Skeletal muscle satellite cell (primary cell): ENCODE data around the gene SPEG.

Source experiments
- H3K27me3 ChIP-seq: 2 replicates; pipeline ENCODE4 v1.7.0; 2013; ENCODE audit warnings: low read length; ENCODE audit not compliant: control insufficient read depth, insufficient read depth
- H3K36me3 ChIP-seq: 2 replicates; pipeline ENCODE4 v1.7.0; 2013; ENCODE audit warnings: mild to moderate bottlenecking, control low read depth, low read length; ENCODE audit not compliant: insufficient read depth
- H3K4me1 ChIP-seq: 2 replicates; pipeline ENCODE4 v1.7.0; 2013; ENCODE audit warnings: low read length; ENCODE audit not compliant: control insufficient read depth, insufficient read depth
- H3K4me2 ChIP-seq: 2 replicates; pipeline ENCODE4 v1.7.0; 2013; ENCODE audit warnings: mild to moderate bottlenecking, low read length
- H3K4me3 ChIP-seq: 2 replicates; pipeline ENCODE4 v1.7.0; 2013; ENCODE audit warnings: low read length
- H3K9ac ChIP-seq: 2 replicates; pipeline ENCODE4 v1.7.0; 2013; ENCODE audit warnings: mild to moderate bottlenecking, low read depth, low read length, moderate library complexity
- H3K9me3 ChIP-seq: replicated peaks from 2 replicates; pipeline ENCODE4 v1.7.0; 2013; ENCODE audit warnings: mild to moderate bottlenecking, control low read depth, low read length

Gene SPEG

DNA sequence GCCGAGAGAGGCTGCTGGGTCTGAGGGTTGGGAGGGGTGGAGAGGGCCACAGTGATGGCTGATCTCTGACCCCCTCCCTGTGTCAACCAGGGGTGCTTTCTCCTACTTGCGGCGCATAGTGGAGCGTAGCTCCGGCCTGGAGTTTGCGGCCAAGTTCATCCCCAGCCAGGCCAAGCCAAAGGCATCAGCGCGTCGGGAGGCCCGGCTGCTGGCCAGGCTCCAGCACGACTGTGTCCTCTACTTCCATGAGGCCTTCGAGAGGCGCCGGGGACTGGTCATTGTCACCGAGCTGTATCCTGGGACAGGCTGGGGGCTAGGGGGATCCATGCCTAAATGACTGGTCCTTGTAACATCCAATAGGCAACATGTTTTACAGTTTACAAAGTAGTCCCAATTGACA is 43.2 kb downstream of the SPEG start:
- H3K9me3 ChIP-seq = no peaks in the 10 kb centered on the region
- peaks cover 4% of the 10 kb centered on the region for H3K36me3 ChIP-seq
- H3K9ac ChIP-seq = no peak overlapping the region

DNA sequence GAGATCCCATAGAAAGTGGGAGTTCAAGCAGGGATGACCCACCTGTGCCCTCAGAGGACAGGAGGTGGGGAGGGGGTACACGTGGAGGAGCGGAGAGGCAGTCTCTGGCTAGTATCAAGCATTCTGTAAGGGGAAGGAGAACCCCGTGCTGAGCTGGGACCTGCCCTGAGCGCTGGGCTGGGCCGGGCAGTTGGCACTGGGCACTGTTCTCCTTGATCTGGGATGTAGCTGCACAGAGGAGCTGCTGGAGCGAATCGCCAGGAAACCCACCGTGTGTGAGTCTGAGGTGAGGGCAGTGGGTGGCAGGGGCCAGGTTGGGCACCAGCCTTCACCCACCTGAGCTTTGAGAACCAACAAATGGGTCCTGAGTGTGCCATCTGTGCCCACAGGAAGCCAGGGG is 44.3 kb downstream of the SPEG start:
- no peaks in the 10 kb centered on the region for H3K9me3 ChIP-seq
- H3K9ac ChIP-seq = no peak overlapping the region
- H3K4me2 ChIP-seq = no peak overlapping the region
- H3K36me3 ChIP-seq = peaks cover 4% of the 10 kb centered on the region
- peaks cover 3% of the 10 kb centered on the region for H3K27me3 ChIP-seq
- no peaks in the 10 kb centered on the region for H3K4me1 ChIP-seq
- no peak overlapping the region for H3K4me3 ChIP-seq

More for the DNA sequence above, 43.2 kb downstream of the SPEG start:
- no peaks in the 10 kb centered on the region for H3K27me3 ChIP-seq
- H3K4me3 ChIP-seq = no peak overlapping the region
- no peak overlapping the region for H3K4me2 ChIP-seq
- no peaks in the 10 kb centered on the region for H3K4me1 ChIP-seq

DNA sequence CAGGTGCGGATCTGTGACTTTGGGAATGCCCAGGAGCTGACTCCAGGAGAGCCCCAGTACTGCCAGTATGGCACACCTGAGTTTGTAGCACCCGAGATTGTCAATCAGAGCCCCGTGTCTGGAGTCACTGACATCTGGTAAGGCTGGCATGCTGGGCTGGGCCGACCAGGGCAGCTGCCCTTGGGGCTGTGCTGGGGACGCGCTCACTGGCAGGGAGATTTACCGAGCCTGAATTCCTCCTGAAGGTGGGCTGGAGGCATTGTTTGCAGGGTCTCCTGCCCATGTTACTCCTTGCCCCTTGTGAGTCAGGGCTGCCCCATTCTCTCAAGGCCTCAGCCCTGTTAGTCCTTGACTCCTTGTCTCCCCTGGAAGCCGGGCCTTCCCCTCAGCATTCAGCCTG is 45.4 kb downstream of the SPEG start:
- Histone ChIP-seq H3K36me3 (peaks cover 4% of the 10 kb centered on the region), H3K4me1 (peaks cover 9% of the 10 kb centered on the region), H3K27me3 (peaks cover 13% of the 10 kb centered on the region), H3K9ac (no peak overlapping the region), H3K9me3 (no peaks in the 10 kb centered on the region), H3K4me2 (no peak overlapping the region), H3K4me3 (no peak overlapping the region)

DNA sequence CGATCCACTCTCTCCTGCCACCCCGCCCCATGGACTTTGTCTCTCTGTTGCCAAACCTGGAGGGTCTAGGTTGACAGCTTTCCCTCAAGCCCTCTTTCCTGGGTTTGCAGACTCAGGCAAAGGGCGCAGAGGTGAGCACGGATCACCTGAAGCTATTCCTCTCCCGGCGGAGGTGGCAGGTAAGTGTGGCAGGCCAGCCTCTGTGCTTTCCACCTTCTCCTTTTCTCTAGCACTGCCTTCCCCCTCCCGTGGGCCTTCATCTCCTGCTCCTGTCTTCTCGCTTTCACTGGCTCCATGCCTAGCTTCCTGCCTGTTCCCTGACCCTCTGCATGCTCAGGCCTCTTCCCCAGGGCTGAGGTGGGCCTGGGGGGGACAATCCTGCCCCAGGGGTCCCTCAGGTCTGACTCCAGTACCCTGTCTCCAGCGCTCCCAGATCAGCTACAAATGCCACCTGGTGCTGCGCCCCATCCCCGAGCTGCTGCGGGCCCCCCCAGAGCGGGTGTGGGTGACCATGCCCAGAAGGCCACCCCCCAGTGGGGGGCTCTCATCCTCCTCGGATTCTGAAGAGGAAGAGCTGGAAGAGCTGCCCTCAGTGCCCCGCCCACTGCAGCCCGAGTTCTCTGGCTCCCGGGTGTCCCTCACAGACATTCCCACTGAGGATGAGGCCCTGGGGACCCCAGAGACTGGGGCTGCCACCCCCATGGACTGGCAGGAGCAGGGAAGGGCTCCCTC is 48.2 kb downstream of the SPEG start:
- H3K9ac ChIP-seq = no peak overlapping the region
- H3K27me3 ChIP-seq = peaks cover 25% of the 10 kb centered on the region
- H3K4me3 ChIP-seq = no peak overlapping the region
- peaks cover 4% of the 10 kb centered on the region for H3K36me3 ChIP-seq
- H3K4me1 ChIP-seq = peaks cover 9% of the 10 kb centered on the region
- H3K4me2 ChIP-seq = no peak overlapping the region
- no peaks in the 10 kb centered on the region for H3K9me3 ChIP-seq

DNA sequence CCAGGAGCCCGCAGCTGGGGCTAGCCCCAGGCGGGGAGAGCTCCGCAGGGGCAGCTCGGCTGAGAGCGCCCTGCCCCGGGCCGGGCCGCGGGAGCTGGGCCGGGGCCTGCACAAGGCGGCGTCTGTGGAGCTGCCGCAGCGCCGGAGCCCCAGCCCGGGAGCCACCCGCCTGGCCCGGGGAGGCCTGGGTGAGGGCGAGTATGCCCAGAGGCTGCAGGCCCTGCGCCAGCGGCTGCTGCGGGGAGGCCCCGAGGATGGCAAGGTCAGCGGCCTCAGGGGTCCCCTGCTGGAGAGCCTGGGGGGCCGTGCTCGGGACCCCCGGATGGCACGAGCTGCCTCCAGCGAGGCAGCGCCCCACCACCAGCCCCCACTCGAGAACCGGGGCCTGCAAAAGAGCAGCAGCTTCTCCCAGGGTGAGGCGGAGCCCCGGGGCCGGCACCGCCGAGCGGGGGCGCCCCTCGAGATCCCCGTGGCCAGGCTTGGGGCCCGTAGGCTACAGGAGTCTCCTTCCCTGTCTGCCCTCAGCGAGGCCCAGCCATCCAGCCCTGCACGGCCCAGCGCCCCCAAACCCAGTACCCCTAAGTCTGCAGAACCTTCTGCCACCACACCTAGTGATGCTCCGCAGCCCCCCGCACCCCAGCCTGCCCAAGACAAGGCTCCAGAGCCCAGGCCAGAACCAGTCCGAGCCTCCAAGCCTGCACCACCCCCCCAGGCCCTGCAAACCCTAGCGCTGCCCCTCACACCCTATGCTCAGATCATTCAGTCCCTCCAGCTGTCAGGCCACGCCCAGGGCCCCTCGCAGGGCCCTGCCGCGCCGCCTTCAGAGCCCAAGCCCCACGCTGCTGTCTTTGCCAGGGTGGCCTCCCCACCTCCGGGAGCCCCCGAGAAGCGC is 49.1 kb downstream of the SPEG start:
- peaks cover 25% of the 10 kb centered on the region for H3K27me3 ChIP-seq
- no peak overlapping the region for H3K9ac ChIP-seq
- H3K9me3 ChIP-seq = no peaks in the 10 kb centered on the region
- no peak overlapping the region for H3K4me3 ChIP-seq
- H3K4me2 ChIP-seq = peak overlapping the region; percentile 62
- peaks cover 4% of the 10 kb centered on the region for H3K36me3 ChIP-seq
- H3K4me1 ChIP-seq = peaks cover 9% of the 10 kb centered on the region

DNA sequence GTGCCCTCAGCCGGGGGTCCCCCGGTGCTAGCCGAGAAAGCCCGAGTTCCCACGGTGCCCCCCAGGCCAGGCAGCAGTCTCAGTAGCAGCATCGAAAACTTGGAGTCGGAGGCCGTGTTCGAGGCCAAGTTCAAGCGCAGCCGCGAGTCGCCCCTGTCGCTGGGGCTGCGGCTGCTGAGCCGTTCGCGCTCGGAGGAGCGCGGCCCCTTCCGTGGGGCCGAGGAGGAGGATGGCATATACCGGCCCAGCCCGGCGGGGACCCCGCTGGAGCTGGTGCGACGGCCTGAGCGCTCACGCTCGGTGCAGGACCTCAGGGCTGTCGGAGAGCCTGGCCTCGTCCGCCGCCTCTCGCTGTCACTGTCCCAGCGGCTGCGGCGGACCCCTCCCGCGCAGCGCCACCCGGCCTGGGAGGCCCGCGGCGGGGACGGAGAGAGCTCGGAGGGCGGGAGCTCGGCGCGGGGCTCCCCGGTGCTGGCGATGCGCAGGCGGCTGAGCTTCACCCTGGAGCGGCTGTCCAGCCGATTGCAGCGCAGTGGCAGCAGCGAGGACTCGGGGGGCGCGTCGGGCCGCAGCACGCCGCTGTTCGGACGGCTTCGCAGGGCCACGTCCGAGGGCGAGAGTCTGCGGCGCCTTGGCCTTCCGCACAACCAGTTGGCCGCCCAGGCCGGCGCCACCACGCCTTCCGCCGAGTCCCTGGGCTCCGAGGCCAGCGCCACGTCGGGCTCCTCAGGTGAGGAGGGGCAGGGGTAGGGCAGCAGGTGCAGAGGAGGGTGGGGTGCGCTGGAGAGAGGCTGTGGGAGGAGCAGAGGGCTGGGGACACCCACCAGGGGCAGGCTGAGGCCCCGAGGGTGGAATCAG is 49.9 kb downstream of the SPEG start:
- peaks cover 25% of the 10 kb centered on the region for H3K27me3 ChIP-seq
- H3K9ac ChIP-seq = no peak overlapping the region
- peak overlapping the region; percentile 62 for H3K4me2 ChIP-seq
- peaks cover under 1% of the 10 kb centered on the region for H3K36me3 ChIP-seq
- H3K9me3 ChIP-seq = no peaks in the 10 kb centered on the region
- H3K4me1 ChIP-seq = peaks cover 9% of the 10 kb centered on the region
- no peak overlapping the region for H3K4me3 ChIP-seq

DNA sequence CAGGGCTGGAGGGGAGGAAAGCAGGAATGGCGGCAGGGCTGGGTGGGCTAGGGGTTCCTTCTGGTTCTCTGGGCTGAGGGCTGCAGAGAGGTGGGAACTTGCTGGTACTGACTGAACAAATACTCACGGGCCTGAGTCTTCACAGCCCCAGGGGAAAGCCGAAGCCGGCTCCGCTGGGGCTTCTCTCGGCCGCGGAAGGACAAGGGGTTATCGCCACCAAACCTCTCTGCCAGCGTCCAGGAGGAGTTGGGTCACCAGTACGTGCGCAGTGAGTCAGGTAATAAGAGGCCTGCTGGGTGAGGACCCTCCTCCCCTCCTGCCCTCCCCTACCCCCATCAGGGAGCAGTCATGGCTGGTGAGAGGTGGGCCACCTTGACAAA is 50.5 kb downstream of the SPEG start:
- no peaks in the 10 kb centered on the region for H3K9me3 ChIP-seq
- H3K9ac ChIP-seq = no peak overlapping the region
- H3K27me3 ChIP-seq = peaks cover 25% of the 10 kb centered on the region
- H3K36me3 ChIP-seq = no peaks in the 10 kb centered on the region
- no peak overlapping the region for H3K4me2 ChIP-seq
- no peak overlapping the region for H3K4me3 ChIP-seq
- H3K4me1 ChIP-seq = peaks cover 9% of the 10 kb centered on the region

DNA sequence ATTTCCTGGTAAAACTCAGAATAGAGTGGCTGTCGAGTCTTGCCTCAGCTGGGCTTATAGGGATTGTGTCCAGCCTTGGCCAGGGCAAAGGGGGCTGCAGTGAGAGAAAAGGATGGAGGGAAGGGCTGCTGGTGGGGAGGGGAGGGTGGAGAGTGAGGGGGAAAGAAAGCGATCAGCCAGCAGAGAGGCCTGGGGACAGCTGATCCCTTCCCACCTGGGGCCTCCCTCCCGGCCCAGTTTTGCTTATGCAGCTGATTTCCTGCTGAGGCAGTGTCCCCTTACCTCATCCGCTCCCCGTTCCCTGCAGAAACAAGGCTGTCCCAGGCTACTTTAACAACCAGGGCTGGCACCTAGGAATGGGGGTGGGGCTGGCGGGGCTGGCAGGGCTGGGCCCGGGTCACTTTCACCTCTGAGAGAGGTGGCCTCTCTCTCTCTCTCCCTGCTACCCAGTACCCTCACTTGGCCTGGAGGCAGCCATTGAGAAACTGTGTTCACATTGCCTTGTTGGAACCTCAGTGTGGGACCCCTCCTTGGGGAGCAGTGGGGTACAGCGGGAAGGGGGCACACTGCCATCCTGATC is 51.8 kb downstream of the SPEG start:
- Histone ChIP-seq H3K9me3 (no peaks in the 10 kb centered on the region), H3K36me3 (no peaks in the 10 kb centered on the region), H3K27me3 (peaks cover 25% of the 10 kb centered on the region), H3K4me2 (no peak overlapping the region), H3K4me1 (peaks cover 9% of the 10 kb centered on the region), H3K4me3 (no peak overlapping the region), H3K9ac (no peak overlapping the region)

DNA sequence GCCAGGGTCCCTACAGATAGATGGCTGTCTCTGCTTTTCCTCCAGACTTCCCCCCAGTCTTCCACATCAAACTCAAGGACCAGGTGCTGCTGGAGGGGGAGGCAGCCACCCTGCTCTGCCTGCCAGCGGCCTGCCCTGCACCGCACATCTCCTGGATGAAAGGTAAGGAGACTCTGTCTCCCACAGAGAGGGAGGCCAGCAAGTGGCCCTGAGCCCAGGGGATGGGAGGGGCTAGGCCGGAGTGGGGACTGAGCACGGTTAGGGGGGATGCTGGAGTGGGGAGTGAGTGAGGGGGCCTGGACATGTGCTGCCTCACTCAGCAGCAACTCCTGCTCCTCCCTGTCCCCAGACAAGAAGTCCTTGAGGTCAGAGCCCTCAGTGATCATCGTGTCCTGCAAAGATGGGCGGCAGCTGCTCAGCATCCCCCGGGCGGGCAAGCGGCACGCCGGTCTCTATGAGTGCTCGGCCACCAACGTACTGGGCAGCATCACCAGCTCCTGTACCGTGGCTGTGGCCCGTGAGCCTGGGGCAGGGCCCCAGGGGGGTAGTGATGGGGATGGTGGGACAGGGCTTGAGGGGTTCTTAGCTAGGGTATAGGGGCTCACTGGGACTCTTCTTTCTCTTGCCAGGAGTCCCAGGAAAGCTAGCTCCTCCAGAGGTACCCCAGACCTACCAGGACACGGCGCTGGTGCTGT is 53.7 kb downstream of the SPEG start:
- Histone ChIP-seq H3K9ac (no peak overlapping the region), H3K9me3 (no peaks in the 10 kb centered on the region), H3K4me2 (no peak overlapping the region), H3K4me3 (no peak overlapping the region), H3K36me3 (no peaks in the 10 kb centered on the region), H3K27me3 (peaks cover 25% of the 10 kb centered on the region), H3K4me1 (peaks cover 9% of the 10 kb centered on the region)

DNA sequence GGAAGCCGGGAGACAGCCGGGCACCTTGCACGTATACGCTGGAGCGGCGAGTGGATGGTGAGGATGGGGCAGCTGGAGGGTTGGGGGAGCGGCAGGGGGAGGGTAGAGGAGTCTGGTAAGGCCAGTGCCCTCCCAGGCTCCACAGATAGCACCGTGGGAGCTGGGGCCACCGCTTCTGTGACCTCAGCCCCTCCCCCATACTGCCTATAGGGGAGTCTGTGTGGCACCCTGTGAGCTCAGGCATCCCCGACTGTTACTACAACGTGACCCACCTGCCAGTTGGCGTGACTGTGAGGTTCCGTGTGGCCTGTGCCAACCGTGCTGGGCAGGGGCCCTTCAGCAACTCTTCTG is 54.2 kb downstream of the SPEG start:
- Histone ChIP-seq H3K9ac (no peak overlapping the region), H3K9me3 (no peaks in the 10 kb centered on the region), H3K4me2 (no peak overlapping the region), H3K27me3 (peaks cover 24% of the 10 kb centered on the region), H3K4me1 (peaks cover 9% of the 10 kb centered on the region), H3K4me3 (no peak overlapping the region), H3K36me3 (no peaks in the 10 kb centered on the region)
